Activated naive CD8-positive, alpha-beta T cell treated with anti-CD3 and anti-CD28 coated beads, Interleukin-2, amount 50 U/mL, for 16 hours (primary cell): ENCODE results near the gene PTPRN2.

Experiments
- DNase-seq: peaks from one replicate; pipeline ENCODE4 v3.0.0-alpha.2; 2020; ENCODE audit warnings: low read depth, low spot score

Gene PTPRN2

GRCh38 chr7:157683747-157684156 lies 903.9 kb downstream of the PTPRN2 start:
- no peak for DNase-seq

GRCh38 chr7:157682946-157683746 lies 904.5 kb downstream of the PTPRN2 start:
- DNase-seq, result no peak

GRCh38 chr7:157682064-157682945 lies 905.3 kb downstream of the PTPRN2 start:
- no peak for DNase-seq

DNA sequence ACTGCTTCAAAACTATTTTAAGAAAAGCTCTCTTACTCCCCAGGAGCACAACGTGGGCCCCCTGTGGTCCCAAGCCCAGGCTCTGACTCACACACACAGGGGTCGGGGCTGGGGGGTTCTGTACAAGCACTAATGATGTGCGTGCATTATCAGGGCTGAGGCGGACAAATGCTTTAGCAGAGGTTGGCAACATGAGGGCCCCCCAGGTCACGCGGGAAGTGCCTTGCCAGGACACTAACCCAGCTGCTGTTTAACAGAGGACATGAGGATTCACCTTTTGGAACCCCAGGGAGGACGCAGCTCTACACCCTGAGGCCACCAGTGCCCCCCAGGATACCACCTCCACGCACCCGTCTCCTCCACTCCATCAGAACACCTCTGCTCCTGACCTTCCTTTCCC lies 908.0 kb downstream of the PTPRN2 start:
- DNase-seq, result no peak

DNA sequence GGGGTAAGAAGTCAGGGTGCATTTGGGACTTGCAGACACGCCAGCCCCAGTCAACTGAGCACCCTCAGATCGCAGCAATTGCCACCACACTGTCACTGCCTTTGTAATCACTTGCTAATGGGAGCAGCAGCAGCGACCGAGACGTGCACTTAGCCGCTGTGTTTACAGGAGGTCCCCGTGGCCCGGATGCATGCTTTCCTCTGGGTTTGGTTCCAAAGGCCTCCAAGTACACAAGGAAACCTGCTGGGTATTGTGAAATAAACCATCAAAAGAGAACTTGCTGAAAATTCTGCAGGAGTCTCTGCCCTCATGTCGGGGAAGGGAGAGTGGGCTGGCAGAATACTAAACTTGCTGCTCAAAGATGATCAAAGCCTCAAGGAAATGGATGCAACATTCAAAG lies 909.1 kb downstream of the PTPRN2 start:
- no peak for DNase-seq

- no peak for DNase-seq
Measured at GRCh38 chr7:157676456-157677255, 911.0 kb downstream of the PTPRN2 start.

- DNase-seq, result no peak
Measured at GRCh38 chr7:157676001-157676400, 911.6 kb downstream of the PTPRN2 start.

- no peak for DNase-seq
Measured at GRCh38 chr7:157675427-157675927, 912.1 kb downstream of the PTPRN2 start.

- DNase-seq, result no peak
Measured at GRCh38 chr7:157674715-157675426, 912.8 kb downstream of the PTPRN2 start.

DNA sequence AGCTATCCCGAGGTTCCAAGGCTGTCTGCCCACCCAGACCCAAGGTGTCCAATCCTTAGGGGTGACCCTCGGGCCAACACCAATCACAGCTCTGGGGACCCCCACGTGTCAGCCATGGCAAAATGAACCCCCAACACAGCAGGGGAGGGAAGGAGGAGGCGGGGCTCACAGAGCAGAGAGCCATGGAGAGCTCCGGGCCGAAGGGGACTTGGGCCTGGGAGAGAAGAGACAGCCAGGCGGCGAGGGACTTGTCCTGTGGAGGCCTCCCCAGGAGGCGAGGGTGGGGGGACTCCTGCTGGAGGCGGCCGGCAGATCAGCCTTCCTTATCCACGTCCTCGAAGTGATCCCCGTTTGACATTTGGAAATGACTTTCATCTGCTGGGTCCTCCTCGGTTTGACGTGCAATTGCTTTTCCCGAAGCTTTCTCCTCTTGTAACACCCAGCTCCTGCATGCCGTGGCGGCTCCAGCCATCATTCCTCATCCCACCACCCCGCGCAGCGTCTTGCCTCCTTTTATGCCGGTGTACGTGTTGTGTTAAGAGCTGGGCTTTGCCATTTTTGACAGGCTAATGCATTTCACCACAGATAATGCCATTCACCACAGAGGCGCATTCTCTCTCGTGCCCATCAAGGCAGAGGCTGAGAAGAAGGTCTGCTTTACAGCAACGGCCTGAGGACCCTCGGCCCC lies 913.5 kb downstream of the PTPRN2 start:
- no peak for DNase-seq

- no peak for DNase-seq
Measured at GRCh38 chr7:157673573-157673972, 914.0 kb downstream of the PTPRN2 start.

DNA sequence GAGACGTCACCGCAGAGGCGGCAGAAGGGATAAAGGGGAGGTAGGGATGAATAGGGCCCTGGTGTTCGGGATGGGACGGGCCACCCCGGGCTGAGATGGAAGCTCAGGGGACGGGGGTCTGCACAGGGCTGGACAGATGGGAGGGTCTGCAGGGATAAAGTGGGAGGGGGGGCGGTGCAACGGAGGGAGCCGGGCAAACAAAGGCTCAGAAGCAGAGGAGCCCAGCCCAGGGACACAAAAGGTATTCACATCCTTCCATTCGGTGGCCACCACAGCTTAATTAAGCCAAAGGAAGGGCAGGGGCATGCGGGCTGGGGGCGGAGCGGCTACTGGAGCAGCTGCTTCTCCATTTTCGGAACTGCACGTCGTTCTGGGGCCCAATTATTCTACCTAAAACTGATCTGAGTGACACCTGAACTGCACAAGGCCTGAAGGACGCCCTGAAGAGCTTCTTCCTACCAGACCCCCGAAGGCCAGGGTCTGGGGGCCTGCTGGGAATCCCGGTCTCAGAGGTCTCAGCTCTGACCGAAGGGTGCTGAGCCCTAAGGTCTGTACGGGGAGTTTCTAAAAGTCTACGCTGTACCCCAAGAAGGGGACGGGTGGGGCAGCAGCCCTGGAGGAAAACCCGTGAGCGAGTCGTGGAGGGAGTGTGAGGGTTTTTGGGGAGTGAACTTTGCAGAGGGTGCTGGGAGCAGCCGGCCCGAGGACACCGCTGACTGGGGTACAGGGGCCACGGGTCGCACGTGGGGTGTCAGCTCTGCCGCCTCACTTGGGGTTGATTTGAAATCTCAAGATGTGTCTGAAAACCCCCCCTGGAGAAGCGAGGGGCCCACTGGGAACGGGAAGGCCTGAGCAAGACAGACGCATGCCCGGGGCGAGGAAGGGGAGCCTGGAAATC lies 916.0 kb downstream of the PTPRN2 start:
- DNase-seq, result no peak

GRCh38 chr7:157670490-157671357 lies 916.9 kb downstream of the PTPRN2 start:
- DNase-seq, result no peak

- DNase-seq, result no peak
Measured at GRCh38 chr7:157669768-157670351, 917.8 kb downstream of the PTPRN2 start.

DNA sequence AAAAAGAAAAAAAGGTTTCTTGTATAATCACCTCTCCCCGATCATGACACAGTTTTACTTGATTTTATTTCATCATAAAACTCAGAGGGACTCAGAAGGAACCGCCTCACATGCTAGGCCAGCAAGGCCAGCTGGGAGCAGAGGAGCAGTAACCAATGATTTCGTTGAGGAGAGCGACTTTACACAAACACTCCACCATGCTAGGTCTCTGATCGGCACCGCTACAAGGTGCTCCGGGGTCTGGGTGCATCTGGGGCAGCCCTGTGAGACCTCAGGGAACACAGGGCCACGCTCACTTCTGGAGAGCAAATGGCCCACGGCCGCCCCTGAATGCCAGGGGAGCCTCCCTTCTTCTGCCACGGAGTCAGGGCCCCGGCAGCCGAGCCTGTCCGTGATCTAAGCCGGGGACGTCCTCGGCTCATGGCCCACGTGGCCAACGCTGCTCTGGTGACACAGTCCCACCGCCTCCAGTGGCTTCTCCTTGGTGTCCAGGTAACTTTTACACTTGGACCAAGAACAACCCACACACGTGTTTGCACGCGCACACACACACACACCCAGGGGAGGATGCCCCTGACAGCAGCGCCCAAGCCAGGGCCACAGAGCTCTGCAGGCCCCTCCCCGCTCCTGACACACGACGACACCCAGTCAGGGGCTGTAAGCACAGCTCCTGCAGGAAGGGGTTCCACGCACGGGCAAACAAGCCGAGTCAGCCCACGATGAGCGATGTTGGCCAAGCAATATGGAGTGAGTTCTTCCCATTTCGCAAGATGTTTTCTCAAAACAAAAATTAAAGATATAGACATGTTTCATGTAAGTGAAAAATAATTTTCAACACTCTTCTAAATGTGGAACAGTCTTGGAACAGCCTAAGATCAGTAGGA lies 918.5 kb downstream of the PTPRN2 start:
- DNase-seq, result no peak

DNA sequence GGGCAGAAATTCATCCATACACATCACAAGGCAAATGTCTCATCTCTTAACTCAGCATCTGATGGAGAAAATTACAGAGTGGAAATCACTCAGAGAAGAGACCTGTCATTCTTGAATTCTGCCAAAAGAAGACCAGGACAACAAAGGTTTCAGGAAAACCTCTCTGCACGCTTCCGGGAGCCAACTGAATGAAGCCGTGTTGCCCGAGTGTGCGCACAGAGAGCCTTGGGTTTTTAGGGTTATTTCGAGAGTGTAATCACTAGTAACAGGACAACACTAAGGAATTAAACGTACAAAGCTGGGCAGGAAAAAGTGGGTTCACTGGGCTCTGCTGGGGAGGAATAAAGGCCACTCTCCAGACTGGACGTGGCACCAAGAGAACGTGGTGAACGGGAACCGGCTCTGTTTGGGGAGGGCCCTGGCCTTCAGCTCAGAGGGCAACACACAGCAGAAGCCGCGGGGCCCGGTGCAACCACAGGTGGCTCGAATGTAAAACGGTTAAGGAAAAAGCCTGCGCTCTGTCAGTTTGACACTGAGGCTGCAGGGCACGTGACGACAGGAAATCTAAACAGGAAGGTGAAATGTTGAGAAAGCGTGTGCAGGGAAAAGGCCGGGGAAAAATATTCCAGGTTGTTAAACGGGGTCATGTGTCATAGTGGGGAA lies 919.3 kb downstream of the PTPRN2 start:
- DNase-seq, result no peak

GRCh38 chr7:157667731-157668130 lies 919.9 kb downstream of the PTPRN2 start:
- DNase-seq, result no peak
